Measurements from ENCODE around the gene DGKZ. TPM values are rescaled to one million over a fixed set of nuclear protein-coding genes. Genes with fewer than 3 reads are reported as not detected.

The DGKZ gene
- polyA plus RNA-seq, 3 donors, result 28.9 to 38.4 (median 31.1) TPM

DNA sequence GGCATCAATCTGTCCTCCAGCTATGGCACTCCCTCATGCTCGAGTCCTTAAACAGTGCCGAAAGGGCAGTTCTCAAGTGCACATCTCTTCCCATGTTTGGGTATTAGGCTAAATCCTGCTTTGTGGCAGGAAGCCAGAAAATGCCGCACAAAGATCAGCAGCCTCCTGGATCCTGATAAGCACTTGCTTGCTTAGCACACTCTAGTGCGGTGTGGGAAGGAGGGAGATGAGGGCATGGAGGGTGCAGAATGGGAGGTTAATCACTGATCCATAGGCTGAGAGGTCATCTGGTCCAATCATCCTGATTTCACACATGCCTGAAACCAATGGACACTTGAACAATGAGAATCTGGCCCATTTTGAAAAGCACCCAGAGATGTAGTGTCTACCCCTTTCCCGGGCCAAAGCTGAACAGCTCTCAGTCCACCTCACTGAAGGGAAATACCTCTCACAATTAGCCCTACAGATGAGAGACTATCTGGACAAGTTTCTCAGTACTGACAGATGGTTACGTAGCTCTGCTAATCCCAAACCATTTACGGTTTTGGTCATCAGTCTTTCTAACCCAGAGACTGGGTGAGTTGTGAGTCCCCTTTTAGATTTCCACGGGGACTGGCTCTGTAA is 74.1 kb downstream of the DGKZ start:
- no peak for DNase-seq (ENCODE audit: low read depth in 3 of 3, low spot score in 2 of 3)

- no peak for DNase-seq (ENCODE audit: low read depth in 3 of 3, low spot score in 2 of 3)
These were observed 75.3 kb downstream of the DGKZ start for GRCh38 chr11:46422588-46422987.

- no peak for DNase-seq (ENCODE audit: low read depth in 3 of 3, low spot score in 2 of 3)
These were observed 79.1 kb downstream of the DGKZ start for GRCh38 chr11:46426233-46426991.

- no peak for DNase-seq (ENCODE audit: low read depth in 3 of 3, low spot score in 2 of 3)
These were observed 80.1 kb downstream of the DGKZ start for GRCh38 chr11:46427364-46427763.

DNA sequence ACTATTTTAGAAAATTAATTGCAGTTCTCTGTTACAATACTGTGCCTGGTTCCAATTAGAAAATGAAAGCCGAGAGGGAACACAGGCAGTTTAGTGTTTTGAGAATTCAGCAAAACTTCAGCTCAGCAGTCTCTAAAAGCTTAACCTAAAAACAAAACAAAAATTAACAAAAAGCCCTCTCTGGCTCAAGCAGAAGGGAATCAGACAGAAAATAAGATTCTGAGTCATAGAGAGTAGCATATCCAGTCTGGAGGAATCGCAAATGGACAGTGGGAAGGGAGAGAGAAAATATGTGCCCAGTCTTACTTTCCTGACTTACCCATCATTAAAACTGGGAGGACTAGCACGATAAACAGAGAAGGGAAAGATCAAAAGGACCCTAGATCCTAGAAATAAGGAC is 82.5 kb downstream of the DGKZ start:
- DNase-seq (ENCODE audit: low read depth in 3 of 3, low spot score in 2 of 3), result no peak

Other genes starting within 250 kb of the DGKZ start
- gene PHF21A, start 226.0 kb upstream of the DGKZ start, polyA plus RNA-seq (ENCODE audit: insufficient read length in 3 of 3), result 10 to 100 TPM; 41.0 to 48.1 (median 47.5) TPM
- 10 to 100 TPM; 11.4 to 15.5 (median 13.2) TPM for gene CREB3L1, start 69.8 kb upstream of the DGKZ start, polyA plus RNA-seq (ENCODE audit: insufficient read length in 3 of 3)
- 100 to 1,000 TPM; 673 to 741 (median 725) TPM for gene MDK, start 34.2 kb downstream of the DGKZ start, polyA plus RNA-seq (ENCODE audit: insufficient read length in 3 of 3)
- under 1 TPM; 0.08 to 0.21 (median 0.14) TPM for gene CHRM4, start 44.3 kb downstream of the DGKZ start, polyA plus RNA-seq (ENCODE audit: insufficient read length in 3 of 3)
- gene AMBRA1, start 246.6 kb downstream of the DGKZ start, polyA plus RNA-seq (ENCODE audit: insufficient read length in 3 of 3), result 10 to 100 TPM; 25.2 to 26.9 (median 25.3) TPM